Measurements from ENCODE around the gene CHSY3.

The CHSY3 gene

GRCh38 chr5:130066644-130067043 lies 162.4 kb downstream of the CHSY3 start:
- H3K4me3 ChIP-seq (ENCODE audit: low read length), result no peak overlapping the region
- no peak for TF ChIP-seq ZNF274 (IDR thresholded peaks at IDR 0.05; ENCODE audit: low read depth, low read length)

- no peak for TF ChIP-seq ZNF274 (IDR thresholded peaks at IDR 0.05; ENCODE audit: low read depth, low read length)
- no peak overlapping the region for H3K4me3 ChIP-seq (ENCODE audit: low read length)
These were observed 163.1 kb downstream of the CHSY3 start for GRCh38 chr5:130067364-130067763.

GRCh38 chr5:130068101-130068500 lies 163.8 kb downstream of the CHSY3 start:
- no peak for TF ChIP-seq ZNF274 (IDR thresholded peaks at IDR 0.05; ENCODE audit: low read depth, low read length)
- H3K4me3 ChIP-seq (ENCODE audit: low read length), result no peak overlapping the region

GRCh38 chr5:130068988-130069387 lies 164.7 kb downstream of the CHSY3 start:
- no peak overlapping the region for H3K4me3 ChIP-seq (ENCODE audit: low read length)
- TF ChIP-seq ZNF274 (IDR thresholded peaks at IDR 0.05; ENCODE audit: low read depth, low read length), result no peak

GRCh38 chr5:130074820-130075219 lies 170.6 kb downstream of the CHSY3 start:
- no peak for TF ChIP-seq ZNF274 (IDR thresholded peaks at IDR 0.05; ENCODE audit: low read depth, low read length)
- H3K4me3 ChIP-seq (ENCODE audit: low read length), result no peak overlapping the region

- no peak for TF ChIP-seq ZNF274 (IDR thresholded peaks at IDR 0.05; ENCODE audit: low read depth, low read length)
- no peak overlapping the region for H3K4me3 ChIP-seq (ENCODE audit: low read length)
These were observed 172.7 kb downstream of the CHSY3 start for GRCh38 chr5:130077007-130077406.

GRCh38 chr5:130078661-130079060 lies 174.4 kb downstream of the CHSY3 start:
- TF ChIP-seq ZNF274 (IDR thresholded peaks at IDR 0.05; ENCODE audit: low read depth, low read length), result no peak
- H3K4me3 ChIP-seq (ENCODE audit: low read length), result no peak overlapping the region

GRCh38 chr5:130090569-130091270 lies 186.5 kb downstream of the CHSY3 start:
- TF ChIP-seq ZNF274 (IDR thresholded peaks at IDR 0.05; ENCODE audit: low read depth, low read length), result no peak
- H3K4me3 ChIP-seq (ENCODE audit: low read length), result no peak overlapping the region

GRCh38 chr5:130092991-130093390 lies 188.7 kb downstream of the CHSY3 start:
- no peak overlapping the region for H3K4me3 ChIP-seq (ENCODE audit: low read length)
- no peak for TF ChIP-seq ZNF274 (IDR thresholded peaks at IDR 0.05; ENCODE audit: low read depth, low read length)

- TF ChIP-seq ZNF274 (IDR thresholded peaks at IDR 0.05; ENCODE audit: low read depth, low read length), result no peak
- H3K4me3 ChIP-seq (ENCODE audit: low read length), result no peak overlapping the region
These were observed 192.2 kb downstream of the CHSY3 start for GRCh38 chr5:130096483-130096882.

- no peak for TF ChIP-seq ZNF274 (IDR thresholded peaks at IDR 0.05; ENCODE audit: low read depth, low read length)
These were observed 194.7 kb downstream of the CHSY3 start for GRCh38 chr5:130099008-130099407.

GRCh38 chr5:130102375-130102774 lies 198.1 kb downstream of the CHSY3 start:
- H3K4me3 ChIP-seq (ENCODE audit: low read length), result no peak overlapping the region
- no peak for TF ChIP-seq ZNF274 (IDR thresholded peaks at IDR 0.05; ENCODE audit: low read depth, low read length)

More at GRCh38 chr5:130099008-130099407, 194.7 kb downstream of the CHSY3 start:
- no peak overlapping the region for H3K4me3 ChIP-seq (ENCODE audit: low read length)

- no peak for TF ChIP-seq ZNF274 (IDR thresholded peaks at IDR 0.05; ENCODE audit: low read depth, low read length)
- H3K4me3 ChIP-seq (ENCODE audit: low read length), result no peak overlapping the region
These were observed 198.7 kb downstream of the CHSY3 start for GRCh38 chr5:130102960-130103359.

GRCh38 chr5:130104895-130105688 lies 200.8 kb downstream of the CHSY3 start:
- H3K4me3 ChIP-seq (ENCODE audit: low read length), result no peak overlapping the region
- no peak for TF ChIP-seq ZNF274 (IDR thresholded peaks at IDR 0.05; ENCODE audit: low read depth, low read length)

- no peak for TF ChIP-seq ZNF274 (IDR thresholded peaks at IDR 0.05; ENCODE audit: low read depth, low read length)
- H3K4me3 ChIP-seq (ENCODE audit: low read length), result no peak overlapping the region
These were observed 202.2 kb downstream of the CHSY3 start for GRCh38 chr5:130106480-130106879.
